WTC11 (cell line): ENCODE data around the gene RASAL3.

Source experiments
- ATF2 ChIP-seq: sonication (generic); formaldehyde crosslinking; IDR thresholded peaks from 2 replicates; pipeline ENCODE4 v1.8.1; 2022; ENCODE audit warnings: low read depth, missing genetic modification reagents, borderline replicate concordance
- ATF6 ChIP-seq: sonication (generic); formaldehyde crosslinking; IDR thresholded peaks from 2 replicates; pipeline ENCODE4 v1.8.1; 2023; ENCODE audit warnings: mild to moderate bottlenecking, missing genetic modification reagents
- CDX4 ChIP-seq: fragments of 250-450 bp; sonication (Bioruptor Pico); IDR thresholded peaks from 2 replicates; pipeline ENCODE4 v1.9.0; 2021; ENCODE audit warnings: moderate library complexity, mild to moderate bottlenecking, inconsistent platforms, borderline replicate concordance
- CTCF ChIP-seq: fragments of 200-600 bp; IDR thresholded peaks from 2 replicates; pipeline ENCODE4 v1.8.0; 2022; ENCODE audit warnings: antibody characterized with exemption
- HMGA2 ChIP-seq: fragments of 250-450 bp; sonication (Bioruptor Pico); IDR thresholded peaks from 2 replicates; pipeline ENCODE4 v1.4.0; 2021; ENCODE audit warnings: mild to moderate bottlenecking, moderate library complexity
- MAX ChIP-seq: sonication (generic); formaldehyde crosslinking; IDR thresholded peaks from 2 replicates; pipeline ENCODE4 v1.8.0; 2022; ENCODE audit warnings: mild to moderate bottlenecking, missing genetic modification reagents
- NFE2L1 ChIP-seq: sonication (generic); formaldehyde crosslinking; IDR thresholded peaks from 2 replicates; pipeline ENCODE4 v1.8.1; 2023; ENCODE audit warnings: missing genetic modification reagents
- NFYB ChIP-seq: sonication (generic); formaldehyde crosslinking; conservative IDR thresholded peaks from 2 replicates; pipeline ENCODE4 v1.8.0; 2022; ENCODE audit warnings: low read depth, missing genetic modification reagents
- NR2C2 ChIP-seq: sonication (generic); formaldehyde crosslinking; IDR thresholded peaks from 2 replicates; pipeline ENCODE4 v1.8.0; 2022; ENCODE audit warnings: mild to moderate bottlenecking, missing genetic modification reagents
- NR3C1 ChIP-seq: sonication (generic); formaldehyde crosslinking; conservative IDR thresholded peaks from 2 replicates; pipeline ENCODE4 v1.8.1; 2023; ENCODE audit warnings: low read depth, mild to moderate bottlenecking, missing genetic modification reagents
- SP1 ChIP-seq: sonication (generic); formaldehyde crosslinking; conservative IDR thresholded peaks from 2 replicates; pipeline ENCODE4 v1.8.1; 2022; ENCODE audit warnings: missing genetic modification reagents
- TCF7 ChIP-seq: sonication (generic); formaldehyde crosslinking; IDR thresholded peaks from 2 replicates; pipeline ENCODE4 v1.8.0; 2022; ENCODE audit warnings: mild to moderate bottlenecking, low read depth, missing genetic modification reagents, moderate library complexity
- ZMAT4 ChIP-seq: fragments of 250-450 bp; sonication (Bioruptor Pico); IDR thresholded peaks from 2 replicates; pipeline ENCODE4 v1.9.0; 2021; ENCODE audit warnings: mild to moderate bottlenecking

GRCh38 chr19:15488489-15489226 is 24.3 kb upstream of the RASAL3 start:
- TF ChIP-seq ZMAT4 = no peak
- TF ChIP-seq NFE2L1 (CRISPR knock-in tag) = no peak
- TF ChIP-seq NR3C1 (CRISPR knock-in tag) = no peak
- TF ChIP-seq ATF2 = no peak
- TF ChIP-seq CTCF = no peak
- TF ChIP-seq HMGA2 (CRISPR knock-in tag) = no peak
- TF ChIP-seq NFYB = no peak
- no peak for TF ChIP-seq MAX (CRISPR knock-in tag)
- TF ChIP-seq SP1 (CRISPR knock-in tag) = no peak
- TF ChIP-seq ATF6 (CRISPR knock-in tag) = no peak
- no peak for TF ChIP-seq TCF7 (CRISPR knock-in tag)
- no peak for TF ChIP-seq CDX4 (CRISPR knock-in tag)
- no peak for TF ChIP-seq NR2C2 (CRISPR knock-in tag)
